Kidney (tissue), 14 donors: ENCODE data around the gene OR7G2. TPM values are rescaled to one million over a fixed set of nuclear protein-coding genes. Genes with fewer than 3 reads are reported as not detected.
"Not testable (repeated sequence)": the region's sequence is repeated elsewhere in the genome, so short reads cannot be mapped to it uniquely, and the experiment has no call there.

Experiments used
- DNase-seq, 5 donors: peaks; one replicate each; pipeline ENCODE4 v3.0.0-alpha.2; 2013 to 2020
- FAIRE-seq: peaks from 2 replicates; lab custom pipeline; 2012; peaks lifted over from hg19 to GRCh38; lab: Jason Lieb, UNC
- H3K27ac ChIP-seq, 2 donors: one replicate each; pipeline ENCODE4 v1.7.0; 2013; ENCODE audit warnings: low read depth in 2 of 2, low read length in 2 of 2, inconsistent platforms in 1 of 2
- H3K27me3 ChIP-seq: one replicate; pipeline ENCODE4 v1.7.1; 2013; ENCODE audit warnings: low read length, inconsistent platforms; ENCODE audit not compliant: control insufficient read depth, insufficient read depth
- H3K36me3 ChIP-seq, 3 donors: one replicate each; pipeline versions ENCODE4 v1.7.0 to v1.7.1; 2013; ENCODE audit warnings: low read length in 3 of 3, control low read depth in 1 of 3, inconsistent platforms in 1 of 3; ENCODE audit not compliant: insufficient read depth in 3 of 3, control insufficient read depth in 2 of 3
- H3K4me1 ChIP-seq, 3 donors: one replicate each; pipeline versions ENCODE4 v1.7.0 to v1.7.1; 2013; ENCODE audit warnings: low read length in 3 of 3, inconsistent platforms in 1 of 3, low read depth in 1 of 3; ENCODE audit not compliant: control insufficient read depth in 2 of 3, insufficient read depth in 2 of 3
- H3K4me3 ChIP-seq, 3 donors: one replicate each; pipeline versions ENCODE4 v1.7.0 to v1.8.1; 2013; ENCODE audit warnings: low read length in 3 of 3, control low read depth in 1 of 3, inconsistent platforms in 1 of 3
- H3K9ac ChIP-seq, 3 donors: one replicate each; pipeline versions ENCODE4 v1.7.0 to v1.7.1; 2013; ENCODE audit warnings: low read length in 3 of 3, control low read depth in 1 of 3, inconsistent platforms in 1 of 3
- H3K9me3 ChIP-seq, 3 donors: one replicate each; pipeline versions ENCODE4 v1.7.0 to v1.7.1; 2013; ENCODE audit warnings: low read length in 3 of 3, control low read depth in 1 of 3, inconsistent platforms in 1 of 3; ENCODE audit not compliant: control insufficient read depth in 2 of 3, insufficient read depth in 1 of 3
- intact Hi-C: fragments of 100-400 bp; cut with DNase I; formaldehyde crosslinking; loops from one replicate; pipeline ENCODE4 v1.11.1; 2022
- polyA plus RNA-seq: library from polyadenylated mRNA; stranded (reverse); fragments of 350-450 nt; fragmentation: Illumina TruSeq; extraction: RNeasy Lipid Tissue Mini Kit (QIAGEN cat#74804); gene quantifications from one replicate; pipeline ENCODE4 v1.2.3, GENCODE V29; 2014; ENCODE audit warnings: low read depth, low replicate concordance; ENCODE audit not compliant: insufficient read depth
- total RNA-seq: library from RNA; stranded (reverse); fragmentation: NEBNext Ultra II Directional; extraction: Animal tissue kit (Norgen Biotek cat#: 25700); gene quantifications from one replicate; pipeline ENCODE4 v1.2.1, GENCODE V29; 2021
- TF ChIP-seq, protein P1 (sequence below): IDR thresholded peaks from 3 replicates; pipeline ENCODE4 v1.5.1; 2012; ENCODE audit warnings: mild to moderate bottlenecking, moderate library complexity, borderline replicate concordance; ENCODE audit not compliant: insufficient read depth; ENCODE audit errors: extremely low read depth
- donor health status: control.
- donor health status: control.
- donor health status: control.
- donor health status: control.
- donor health status: control.
- donor health status: DM: yes; HTN: yes; CAD: no.
- donor health status: Normal renal cell carcinoma (clear cell type).

Gene OR7G2
- total and polyA plus RNA-seq, 2 donors from 2014 or later: not detected

DNA sequence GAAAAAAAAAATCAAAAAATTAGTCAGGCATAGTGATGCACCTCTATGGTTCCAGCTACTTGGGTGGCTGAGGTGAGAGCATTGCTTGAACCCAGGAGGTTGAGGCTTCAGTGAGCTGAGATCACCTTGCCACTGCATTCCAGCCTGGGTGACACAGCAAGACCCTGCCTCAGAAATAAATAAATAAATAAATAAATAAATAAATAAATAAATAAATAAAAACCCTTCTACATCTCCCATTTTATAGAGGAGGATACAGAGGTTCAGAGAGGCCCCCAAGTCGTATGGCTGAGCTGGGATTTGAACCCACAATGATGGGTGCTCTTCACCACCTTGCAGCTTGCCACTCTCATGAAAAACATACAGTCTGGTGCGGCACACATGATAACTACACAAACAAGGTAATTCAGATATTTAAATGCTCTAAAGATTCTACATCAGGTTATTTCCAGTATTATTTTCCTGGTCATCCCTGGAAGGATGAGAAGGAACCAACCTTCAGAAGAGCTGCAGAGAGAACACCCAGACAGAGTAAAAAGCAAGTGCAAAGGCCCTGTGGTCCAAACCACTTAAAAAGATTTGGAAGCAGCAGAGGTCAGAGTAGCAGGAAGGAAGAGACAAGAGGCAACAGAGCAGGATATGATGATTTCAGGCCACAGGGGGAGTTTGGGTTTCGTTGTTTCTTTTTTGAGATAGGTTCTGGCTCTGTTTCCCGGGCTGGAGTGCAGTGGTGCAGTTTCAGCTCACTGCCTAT lies 49.6 kb downstream of the OR7G2 start:
- Histone ChIP-seq H3K27ac (no peak overlapping the region), H3K4me3 (no peak overlapping the region), H3K4me1 (no peaks in the 10 kb centered on the region), H3K36me3 (no peaks in the 10 kb centered on the region), H3K27me3 (no peaks in the 10 kb centered on the region), H3K9ac (no peak overlapping the region), H3K9me3 (no peaks in the 10 kb centered on the region)
- no peak for FAIRE-seq
- intact Hi-C loops: no loop called here
- DNase-seq: no peak
- TF ChIP-seq, protein P1, sequence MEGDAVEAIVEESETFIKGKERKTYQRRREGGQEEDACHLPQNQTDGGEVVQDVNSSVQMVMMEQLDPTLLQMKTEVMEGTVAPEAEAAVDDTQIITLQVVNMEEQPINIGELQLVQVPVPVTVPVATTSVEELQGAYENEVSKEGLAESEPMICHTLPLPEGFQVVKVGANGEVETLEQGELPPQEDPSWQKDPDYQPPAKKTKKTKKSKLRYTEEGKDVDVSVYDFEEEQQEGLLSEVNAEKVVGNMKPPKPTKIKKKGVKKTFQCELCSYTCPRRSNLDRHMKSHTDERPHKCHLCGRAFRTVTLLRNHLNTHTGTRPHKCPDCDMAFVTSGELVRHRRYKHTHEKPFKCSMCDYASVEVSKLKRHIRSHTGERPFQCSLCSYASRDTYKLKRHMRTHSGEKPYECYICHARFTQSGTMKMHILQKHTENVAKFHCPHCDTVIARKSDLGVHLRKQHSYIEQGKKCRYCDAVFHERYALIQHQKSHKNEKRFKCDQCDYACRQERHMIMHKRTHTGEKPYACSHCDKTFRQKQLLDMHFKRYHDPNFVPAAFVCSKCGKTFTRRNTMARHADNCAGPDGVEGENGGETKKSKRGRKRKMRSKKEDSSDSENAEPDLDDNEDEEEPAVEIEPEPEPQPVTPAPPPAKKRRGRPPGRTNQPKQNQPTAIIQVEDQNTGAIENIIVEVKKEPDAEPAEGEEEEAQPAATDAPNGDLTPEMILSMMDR: no peak

GRCh38 chr19:9056131-9056530 lies 51.1 kb downstream of the OR7G2 start:
- H3K9me3 ChIP-seq, H3K9ac ChIP-seq, intact Hi-C loops, DNase-seq, H3K36me3 ChIP-seq, H3K27me3 ChIP-seq, FAIRE-seq, H3K27ac ChIP-seq, H3K4me1 ChIP-seq, H3K4me3 ChIP-seq: not testable (repeated sequence)

- H3K4me1 ChIP-seq: no peaks in the 10 kb centered on the region
- no peak overlapping the region for H3K27ac ChIP-seq
- intact Hi-C loops: no loop called here
- H3K36me3 ChIP-seq: no peaks in the 10 kb centered on the region
- FAIRE-seq: no peak
- TF ChIP-seq, protein P1: no peak
- peak in 4 of 5 donors; percentile 71 to 79 (median 76) for DNase-seq
- no peak overlapping the region for H3K9ac ChIP-seq
- H3K9me3 ChIP-seq: peaks cover 0 to 2% (median 0%) of the 10 kb centered on the region in 3 donors
- no peak overlapping the region for H3K4me3 ChIP-seq
- H3K27me3 ChIP-seq: no peaks in the 10 kb centered on the region
Measured at GRCh38 chr19:9054765-9055164, 52.5 kb downstream of the OR7G2 start.

DNA sequence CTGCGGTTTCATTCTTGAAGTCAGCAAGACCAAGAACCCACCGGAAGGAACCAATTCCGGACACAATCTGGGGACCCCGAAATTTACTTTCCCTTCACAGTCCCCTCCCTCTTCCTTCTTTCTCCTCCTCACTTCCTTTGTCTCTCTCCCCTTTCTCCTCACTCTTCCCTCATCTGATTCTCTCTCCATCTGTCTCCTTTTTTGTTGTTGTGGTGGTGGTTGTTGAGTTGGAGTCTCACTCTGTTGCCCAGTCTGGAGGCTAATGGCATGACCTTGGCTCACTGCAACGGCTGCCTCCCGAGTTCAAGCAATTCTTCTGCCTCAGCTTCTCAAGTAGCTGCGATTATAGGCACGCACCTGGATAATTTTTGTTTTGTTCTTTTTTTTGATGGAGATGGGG lies 53.1 kb downstream of the OR7G2 start:
- no peak for FAIRE-seq
- no peak overlapping the region for H3K4me3 ChIP-seq

GRCh38 chr19:9053674-9054073 lies 53.6 kb downstream of the OR7G2 start:
- H3K36me3 ChIP-seq, H3K4me1 ChIP-seq, intact Hi-C loops, H3K4me3 ChIP-seq, H3K9ac ChIP-seq, H3K9me3 ChIP-seq, DNase-seq, H3K27ac ChIP-seq, H3K27me3 ChIP-seq, FAIRE-seq: not testable (repeated sequence)

More for the DNA sequence above, 53.1 kb downstream of the OR7G2 start:
- no peak overlapping the region for H3K9ac ChIP-seq
- intact Hi-C loops: no loop called here
- TF ChIP-seq, protein P1: no peak
- no peaks in the 10 kb centered on the region for H3K27me3 ChIP-seq
- no peaks in the 10 kb centered on the region for H3K36me3 ChIP-seq
- H3K4me1 ChIP-seq: no peaks in the 10 kb centered on the region
- H3K9me3 ChIP-seq: peaks cover 0 to 2% (median 0%) of the 10 kb centered on the region in 3 donors
- H3K27ac ChIP-seq: no peak overlapping the region
- no peak for DNase-seq
